SH-SY5Y (cell line): Measurements from ENCODE around the gene MARVELD3.

Experiments
- GATA2 ChIP-seq: IDR thresholded peaks from 2 replicates; pipeline ENCODE4 v1.6.1; 2011; ENCODE audit warnings: mild to moderate bottlenecking, low read depth, low read length
- GATA3 ChIP-seq: IDR thresholded peaks from 2 replicates; pipeline ENCODE4 v1.6.1; 2011; ENCODE audit warnings: low read depth, mild to moderate bottlenecking, low read length, moderate library complexity

Gene MARVELD3

DNA sequence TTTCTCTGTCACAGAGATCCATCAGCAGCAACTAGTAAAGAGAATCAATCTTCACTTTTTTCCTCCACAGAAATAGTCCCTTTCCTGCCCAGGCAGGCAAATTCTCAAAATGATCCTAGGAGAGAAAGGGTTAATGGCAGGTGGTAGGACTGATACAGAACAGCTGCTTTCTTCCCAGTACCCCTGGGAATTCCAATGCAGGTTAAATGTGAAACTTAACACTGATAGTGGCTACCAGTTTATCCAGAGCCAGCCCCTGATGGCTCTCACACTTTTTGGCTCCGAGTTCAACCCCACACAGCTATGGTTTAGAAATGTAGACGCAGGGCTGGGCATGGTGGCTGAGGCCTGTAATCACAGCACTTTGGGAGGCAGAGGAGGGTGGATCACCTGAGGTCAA, 22.2 kb downstream of the MARVELD3 start:
- no peak for TF ChIP-seq GATA3
- no peak for TF ChIP-seq GATA2

DNA sequence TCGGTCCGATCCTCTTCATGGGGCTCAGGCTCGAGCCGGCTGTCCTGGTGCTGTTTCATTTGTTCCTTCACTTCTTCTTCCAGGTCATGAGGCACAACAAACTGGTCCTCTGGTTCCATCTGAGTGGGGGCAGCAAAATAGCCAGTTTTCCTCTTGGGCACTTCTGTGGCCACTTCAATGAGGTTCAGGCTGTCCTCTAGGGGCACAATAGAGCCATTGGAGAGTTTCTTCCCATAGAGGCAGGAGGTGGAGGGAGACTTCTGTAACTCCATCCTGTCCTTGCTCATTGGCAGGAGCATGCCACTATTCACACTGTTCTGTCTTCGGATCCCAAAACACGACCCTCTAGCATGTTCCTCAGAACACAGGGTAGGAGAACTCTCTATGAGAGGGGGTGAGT, 22.9 kb downstream of the MARVELD3 start:
- no peak for TF ChIP-seq GATA2

- TF ChIP-seq GATA2: no peak
- no peak for TF ChIP-seq GATA3
Observed at GRCh38 chr16:71649704-71650103, 23.7 kb downstream of the MARVELD3 start.

DNA sequence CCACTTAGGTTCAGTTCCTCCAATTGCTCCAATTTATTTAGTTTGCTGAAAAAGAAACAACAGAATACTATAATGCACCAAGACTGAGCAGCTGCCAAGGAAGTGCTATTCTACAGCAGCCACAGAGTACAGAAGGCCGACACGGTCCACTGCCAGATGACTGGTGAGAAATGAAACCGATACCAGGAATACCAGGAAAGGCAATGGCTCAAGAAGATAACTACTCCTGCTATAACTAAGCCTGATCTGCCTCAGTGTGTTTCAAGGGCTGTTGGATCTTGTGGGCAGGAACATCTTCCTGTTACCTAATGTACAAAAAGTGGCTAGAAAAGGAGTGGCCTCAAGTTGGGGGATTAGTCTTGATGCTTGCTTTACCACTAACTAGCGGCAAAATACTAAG, 32.8 kb downstream of the MARVELD3 start:
- no peak for TF ChIP-seq GATA2
- TF ChIP-seq GATA3: no peak

GRCh38 chr16:71659471-71659870, 33.5 kb downstream of the MARVELD3 start:
- no peak for TF ChIP-seq GATA3
- no peak for TF ChIP-seq GATA2

DNA sequence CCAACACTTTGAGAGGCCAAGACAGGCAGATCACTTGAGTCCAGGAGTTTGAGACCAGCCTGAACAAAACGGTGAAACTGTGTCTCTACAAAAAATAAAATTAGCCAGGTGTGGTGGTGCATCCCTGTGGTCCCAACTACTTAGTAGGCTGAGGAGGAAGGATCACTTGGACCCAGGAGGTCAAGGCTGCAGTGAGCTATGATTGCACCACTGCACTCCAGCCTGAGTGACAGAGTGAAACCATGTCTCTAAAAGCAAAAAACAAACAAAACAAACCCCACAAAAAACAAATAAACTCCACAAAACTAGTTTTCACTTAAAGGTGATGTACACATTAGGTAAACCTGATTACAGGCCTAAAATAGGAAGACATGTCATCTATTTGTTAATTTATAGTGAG, 40.3 kb downstream of the MARVELD3 start:
- TF ChIP-seq GATA3 (no peak), GATA2 (no peak)

DNA sequence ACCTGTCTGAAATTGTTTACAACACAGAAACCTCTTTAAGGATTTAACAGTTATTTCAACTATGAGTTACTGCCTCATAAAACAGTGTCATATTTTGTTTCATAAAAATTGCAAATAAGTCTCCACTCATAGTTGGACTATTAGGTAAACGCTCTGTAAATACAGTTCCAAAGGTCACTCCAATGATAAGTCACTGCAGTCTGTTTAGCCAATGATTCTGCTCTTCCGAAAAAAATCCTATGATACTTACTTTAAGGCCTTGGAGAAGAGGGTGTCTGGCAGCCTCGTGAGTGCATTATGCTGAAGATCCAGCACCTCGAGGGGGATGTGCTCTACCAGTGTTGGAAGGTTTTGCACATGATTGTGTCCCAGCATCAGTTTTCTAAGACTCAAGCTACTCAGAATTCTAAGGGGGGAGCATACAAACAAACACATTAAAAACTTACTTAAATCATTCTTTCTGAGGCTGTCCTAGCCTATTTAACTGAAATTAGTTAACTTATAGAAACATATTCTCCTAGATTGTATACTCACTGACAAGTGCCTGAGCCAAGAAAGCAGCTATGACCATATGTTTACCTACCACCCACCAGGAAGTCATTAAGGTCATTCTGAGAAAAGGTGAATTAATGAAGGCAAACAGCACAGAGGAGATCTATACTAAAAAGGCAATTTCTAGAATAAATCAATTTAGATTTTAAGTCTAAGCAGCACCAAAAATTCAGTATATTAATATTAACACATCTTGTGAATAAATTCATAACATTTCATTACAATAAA, 41.1 kb downstream of the MARVELD3 start:
- TF ChIP-seq GATA3 (no peak), GATA2 (no peak)

GRCh38 chr16:71669926-71670536, 44.0 kb downstream of the MARVELD3 start:
- TF ChIP-seq GATA3 (no peak), GATA2 (no peak)

DNA sequence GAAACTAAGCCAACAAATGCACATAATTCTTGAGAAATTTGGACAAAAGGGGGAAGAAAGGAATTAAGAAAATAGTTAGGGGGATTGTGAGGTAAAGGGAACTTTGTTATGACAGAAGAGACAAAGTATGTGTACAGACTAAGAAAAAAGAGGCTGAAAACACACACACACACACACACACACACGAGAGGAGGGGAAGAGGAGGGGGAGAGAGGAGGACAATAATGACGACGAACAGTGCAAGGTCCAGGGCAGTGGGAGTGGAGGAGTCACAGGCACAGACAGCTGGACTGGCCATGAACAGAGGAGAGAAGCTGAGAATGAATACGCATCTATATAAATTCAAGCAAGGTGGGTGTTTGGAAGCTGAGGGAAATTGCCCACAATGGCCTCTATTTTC, 44.6 kb downstream of the MARVELD3 start:
- TF ChIP-seq GATA3 (no peak), GATA2 (no peak)

DNA sequence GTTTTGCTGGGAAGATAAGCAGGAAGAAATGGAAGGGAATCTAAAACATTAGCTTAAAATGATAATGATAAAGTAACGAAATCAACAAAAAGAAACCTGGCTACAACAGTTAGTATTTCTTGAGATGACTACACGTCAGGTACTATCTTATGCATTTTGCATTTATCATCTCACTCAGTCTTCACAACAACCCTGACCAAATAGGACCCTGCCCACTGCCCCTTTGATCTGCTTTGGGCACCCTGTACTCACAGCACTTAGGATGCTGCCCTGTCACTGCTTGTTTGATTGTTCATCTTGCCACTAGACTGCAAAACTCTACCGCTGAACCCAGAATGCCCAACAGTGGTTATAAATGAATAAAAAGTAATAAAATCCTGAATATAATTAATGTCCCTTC, 45.2 kb downstream of the MARVELD3 start:
- no peak for TF ChIP-seq GATA2
- no peak for TF ChIP-seq GATA3

DNA sequence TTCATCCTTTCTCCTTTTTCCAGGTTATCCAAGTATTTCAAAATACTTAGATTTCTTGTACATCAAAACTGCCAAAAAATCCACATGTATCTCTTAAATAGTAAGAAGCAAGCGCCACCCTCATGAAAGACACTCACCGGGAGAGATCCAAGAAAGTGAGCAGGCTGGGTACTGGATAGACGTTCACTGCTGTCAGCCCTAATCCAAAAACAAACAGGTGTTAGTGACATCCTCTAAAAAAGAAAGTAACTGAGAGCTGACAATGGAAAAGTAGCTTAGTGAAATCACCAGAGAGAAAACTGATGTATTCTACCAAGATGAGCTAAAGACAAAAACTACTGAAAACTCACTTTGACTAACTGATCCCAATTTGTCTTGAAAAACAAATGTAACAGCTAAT, 46.1 kb downstream of the MARVELD3 start:
- TF ChIP-seq GATA2 (no peak), GATA3 (no peak)

DNA sequence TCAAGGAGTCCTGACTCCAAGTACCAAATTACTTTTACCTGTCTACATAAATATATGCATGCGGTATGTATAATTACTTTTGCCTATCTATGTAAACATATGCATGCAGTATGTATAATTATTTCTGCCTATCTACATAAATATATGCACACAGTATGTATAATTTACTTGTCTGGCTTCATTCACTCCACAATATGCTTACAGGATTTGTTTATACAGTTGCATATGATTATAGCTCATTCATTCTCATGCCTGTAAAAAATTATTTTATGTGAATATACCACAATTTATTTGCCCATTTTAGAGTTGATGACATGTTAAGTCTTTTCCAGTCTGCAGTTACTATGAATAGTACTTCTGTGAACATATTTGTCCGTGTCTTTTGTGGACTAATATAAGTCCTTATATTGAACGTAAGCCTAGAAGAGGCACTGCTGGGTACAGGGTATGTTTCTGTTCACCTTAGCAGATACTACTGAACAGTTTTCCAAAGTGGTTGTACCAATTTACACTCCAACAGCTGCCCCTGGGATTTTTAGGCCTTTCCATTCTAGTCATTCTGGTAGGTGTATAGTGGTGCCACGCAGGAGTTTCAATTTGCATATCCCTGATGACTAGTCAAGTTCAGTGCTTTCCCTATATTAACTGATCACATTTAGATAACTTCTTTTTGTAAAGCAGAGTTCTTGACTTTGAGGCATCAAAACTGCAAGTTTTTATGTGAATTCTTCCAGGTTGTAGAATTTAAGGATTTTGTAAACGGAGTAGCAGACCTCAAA, 47.0 kb downstream of the MARVELD3 start:
- TF ChIP-seq GATA3 (no peak), GATA2 (no peak)

- no peak for TF ChIP-seq GATA2
- no peak for TF ChIP-seq GATA3
Observed at GRCh38 chr16:71673582-71673973, 47.6 kb downstream of the MARVELD3 start.

DNA sequence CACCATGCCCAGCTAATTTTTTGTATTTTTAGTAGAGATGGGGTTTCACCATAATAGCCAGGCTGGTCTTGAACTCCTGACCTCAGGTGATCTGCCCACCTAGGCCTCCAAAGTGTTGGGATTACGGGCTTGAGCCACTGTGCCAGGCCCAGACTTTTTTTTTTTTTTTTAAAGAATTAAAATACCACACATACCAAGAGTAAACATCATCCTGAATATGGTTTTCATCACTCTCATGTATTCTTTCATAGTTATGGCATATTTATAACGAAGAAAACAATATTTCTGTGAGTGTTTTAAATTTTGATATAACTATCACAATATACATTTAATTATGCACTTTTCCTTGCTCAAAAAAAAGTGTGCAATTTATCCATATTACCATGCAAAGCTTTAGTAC, 48.2 kb downstream of the MARVELD3 start:
- TF ChIP-seq GATA3 (no peak), GATA2 (no peak)

- no peak for TF ChIP-seq GATA3
- TF ChIP-seq GATA2: no peak
Observed at GRCh38 chr16:71675380-71675779, 49.4 kb downstream of the MARVELD3 start.
